Vagina (tissue), 2 donors: ENCODE data around the gene ADRM1. TPM values are rescaled to one million over a fixed set of nuclear protein-coding genes. Genes with fewer than 3 reads are reported as not detected.

ENCODE experiments used
- DNase-seq, 2 donors: peaks; one replicate each; pipeline ENCODE4 v3.0.0-alpha.2; 2017; ENCODE audit errors: extremely low spot score in 2 of 2
- H3K27ac ChIP-seq: fragments of 200-600 bp; sonication (generic); one replicate; pipeline ENCODE4 v1.5.1; 2019
- H3K27me3 ChIP-seq: fragments of 200-600 bp; sonication (generic); one replicate; pipeline ENCODE4 v1.5.1; 2019
- H3K36me3 ChIP-seq, 2 donors: fragments of 200-600 bp; sonication (generic); one replicate each; pipeline ENCODE4 v1.5.1; 2017 to 2019
- H3K4me1 ChIP-seq: fragments of 200-600 bp; sonication (generic); one replicate; pipeline ENCODE4 v1.5.1; 2019
- H3K4me3 ChIP-seq, 2 donors: fragments of 200-600 bp; sonication (generic); 1 replicate in 1 of 2; 2 replicates in 1 of 2; pipeline ENCODE4 v1.5.1; 2016 to 2019
- H3K9me3 ChIP-seq: fragments of 200-600 bp; sonication (generic); one replicate; pipeline ENCODE4 v1.5.1; 2019
- CTCF ChIP-seq, 3 experiments: fragments of 450-650 bp in 2 of 3; fragments of 200-600 bp in 1 of 3; sonication (generic) in 1 of 3; IDR thresholded peaks; one replicate each; pipeline ENCODE4 v1.5.1; 2017 to 2019; ENCODE audit warnings: antibody characterized with exemption in 3 of 3, mild to moderate bottlenecking in 2 of 3, moderate library complexity in 2 of 3
- POLR2A ChIP-seq, 2 donors: fragments of 450-650 bp; IDR thresholded peaks; one replicate each; pipeline ENCODE4 v1.6.1; 2017; ENCODE audit warnings: antibody characterized with exemption in 2 of 2, mild to moderate bottlenecking in 2 of 2, moderate library complexity in 2 of 2
- POLR2AphosphoS5 ChIP-seq, 2 donors: sonication (generic); formaldehyde crosslinking; IDR thresholded peaks; one replicate each; pipeline ENCODE4 v1.9.0; 2017; ENCODE audit warnings: antibody characterized with exemption in 2 of 2, mild to moderate bottlenecking in 2 of 2, low read depth in 1 of 2; ENCODE audit not compliant: insufficient read depth in 1 of 2
- intact Hi-C: fragments of 100-400 bp; cut with DNase I; formaldehyde crosslinking; loops from one replicate; pipeline ENCODE4 v1.15.1; 2023
- total RNA-seq: library from RNA; depleted of rRNA; stranded (reverse); fragments of >200 nt; gene quantifications from one replicate; pipeline ENCODE4 v1.2.3, GENCODE V29; 2016

The ADRM1 gene
- total RNA-seq, 1 donor from 2014 or later, result 110 TPM

- no peaks in the 10 kb centered on the region for H3K9me3 ChIP-seq
- no peak overlapping the region for H3K27ac ChIP-seq
- no peak for DNase-seq
- H3K36me3 ChIP-seq, result peaks cover 0 to 48% of the 10 kb centered on the region in 2 donors
- TF ChIP-seq POLR2A (IDR thresholded peaks at IDR 0.05), result no peak
- no peak for TF ChIP-seq CTCF (IDR thresholded peaks at IDR 0.05)
- TF ChIP-seq POLR2AphosphoS5 (IDR thresholded peaks at IDR 0.05; ENCODE audit: insufficient read depth in 1 of 2, low read depth in 1 of 2), result no peak
- intact Hi-C loops, result no loop called here
- no peak overlapping the region for H3K4me3 ChIP-seq
- H3K4me1 ChIP-seq, result no peaks in the 10 kb centered on the region
- no peaks in the 10 kb centered on the region for H3K27me3 ChIP-seq
Measured at GRCh38 chr20:62287129-62287528, 15.7 kb upstream of the ADRM1 start.

GRCh38 chr20:62287759-62288534, 14.8 kb upstream of the ADRM1 start:
- no peaks in the 10 kb centered on the region for H3K27me3 ChIP-seq
- no peak overlapping the region for H3K27ac ChIP-seq
- no peak overlapping the region for H3K4me3 ChIP-seq
- no peaks in the 10 kb centered on the region for H3K4me1 ChIP-seq
- H3K9me3 ChIP-seq, result no peaks in the 10 kb centered on the region
- H3K36me3 ChIP-seq, result peaks cover 0 to 51% of the 10 kb centered on the region in 2 donors
- no peak for DNase-seq
- TF ChIP-seq POLR2A (IDR thresholded peaks at IDR 0.05) (no peak), POLR2AphosphoS5 (IDR thresholded peaks at IDR 0.05; ENCODE audit: insufficient read depth in 1 of 2, low read depth in 1 of 2) (no peak), CTCF (IDR thresholded peaks at IDR 0.05) (no peak)
- intact Hi-C loops, result no loop called here

GRCh38 chr20:62288535-62289105, 14.2 kb upstream of the ADRM1 start:
- no peak for TF ChIP-seq CTCF (IDR thresholded peaks at IDR 0.05)
- no peak for TF ChIP-seq POLR2AphosphoS5 (IDR thresholded peaks at IDR 0.05; ENCODE audit: insufficient read depth in 1 of 2, low read depth in 1 of 2)
- no peak for TF ChIP-seq POLR2A (IDR thresholded peaks at IDR 0.05)
- no peak overlapping the region for H3K4me3 ChIP-seq
- no peaks in the 10 kb centered on the region for H3K4me1 ChIP-seq
- intact Hi-C loops, result no loop called here
- peaks cover 0 to 56% of the 10 kb centered on the region in 2 donors for H3K36me3 ChIP-seq
- H3K27ac ChIP-seq, result no peak overlapping the region
- no peaks in the 10 kb centered on the region for H3K27me3 ChIP-seq
- no peaks in the 10 kb centered on the region for H3K9me3 ChIP-seq
- no peak for DNase-seq

GRCh38 chr20:62289131-62289530, 13.7 kb upstream of the ADRM1 start:
- Histone ChIP-seq H3K36me3 (peaks cover 0 to 57% of the 10 kb centered on the region in 2 donors), H3K27me3 (no peaks in the 10 kb centered on the region), H3K9me3 (no peaks in the 10 kb centered on the region), H3K4me3 (no peak overlapping the region), H3K27ac (no peak overlapping the region), H3K4me1 (no peaks in the 10 kb centered on the region)
- intact Hi-C loops, result no loop called here
- TF ChIP-seq POLR2A (IDR thresholded peaks at IDR 0.05), result no peak
- no peak for TF ChIP-seq POLR2AphosphoS5 (IDR thresholded peaks at IDR 0.05; ENCODE audit: insufficient read depth in 1 of 2, low read depth in 1 of 2)
- no peak for TF ChIP-seq CTCF (IDR thresholded peaks at IDR 0.05)
- DNase-seq, result no peak

GRCh38 chr20:62289898-62290297, 12.9 kb upstream of the ADRM1 start:
- no peak for DNase-seq
- H3K9me3 ChIP-seq, result no peaks in the 10 kb centered on the region
- no peaks in the 10 kb centered on the region for H3K4me1 ChIP-seq
- TF ChIP-seq POLR2A (IDR thresholded peaks at IDR 0.05), result no peak
- no peak for TF ChIP-seq POLR2AphosphoS5 (IDR thresholded peaks at IDR 0.05; ENCODE audit: insufficient read depth in 1 of 2, low read depth in 1 of 2)
- no peak for TF ChIP-seq CTCF (IDR thresholded peaks at IDR 0.05)
- no peaks in the 10 kb centered on the region for H3K27me3 ChIP-seq
- peaks cover 0 to 60% of the 10 kb centered on the region in 2 donors for H3K36me3 ChIP-seq
- H3K4me3 ChIP-seq, result no peak overlapping the region
- no peak overlapping the region for H3K27ac ChIP-seq
- intact Hi-C loops, result no loop called here
